COLO829 (cell line): ENCODE data around the gene MTFR2.

Experiments used
- DNase-seq: peaks from one replicate; pipeline ENCODE4 v3.0.0; 2012; ENCODE audit warnings: low spot score

Gene MTFR2

DNA sequence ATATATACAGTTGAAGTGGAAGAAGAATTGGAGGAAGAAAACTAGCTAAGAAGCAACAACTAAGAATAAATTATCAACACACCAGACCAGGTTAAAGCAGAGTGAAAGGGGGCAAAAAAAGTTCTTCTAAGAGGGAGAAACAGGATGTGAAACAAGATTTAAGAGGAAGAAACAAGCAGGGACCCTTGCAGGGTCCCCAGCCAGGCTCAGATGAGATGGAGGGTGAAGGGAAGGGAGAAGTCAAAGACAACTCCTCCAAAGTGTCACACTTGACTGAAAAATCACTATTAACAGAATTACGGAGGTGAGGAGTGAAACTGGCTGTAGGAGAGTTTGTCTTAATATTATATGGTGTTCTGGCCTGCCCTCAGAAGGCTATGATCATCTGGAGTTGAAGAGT is 65.4 kb downstream of the MTFR2 start:
- no peak for DNase-seq

GRCh38 chr6:136181861-136182260 is 68.2 kb downstream of the MTFR2 start:
- DNase-seq, result no peak

- DNase-seq, result no peak
These were observed 68.6 kb downstream of the MTFR2 start for GRCh38 chr6:136181512-136181833.
